Activated B cell treated with CpG ODN at 0.5 μM for 24 hours (primary cell): ENCODE results near the gene PRKACA. TPM values are rescaled to one million over a fixed set of nuclear protein-coding genes. Genes with fewer than 3 reads are reported as not detected.
A peak's percentile ranks its signal among the peaks of the same experiment; 100 is the strongest.

Experiments
- ATAC-seq: fragments of 200-7000 bp; cut with Tn5 transposase; one replicate; pipeline ENCODE4 v1.10.0; 2021; ENCODE audit warnings: low read depth, mild to moderate bottlenecking, moderate library complexity
- CTCF ChIA-PET: fragments of 350-600 bp; sonication (Branson Sonifier 250); formaldehyde crosslinking; loops from one replicate; lab custom pipeline; 2021; ENCODE audit warnings: antibody characterized with exemption; lab: Charles Lee
- POLR2A ChIA-PET: fragments of 350-600 bp; sonication (Branson Sonifier 250); formaldehyde crosslinking; loops from one replicate; lab custom pipeline; 2021; ENCODE audit warnings: antibody characterized with exemption; lab: Charles Lee
- DNase-seq: peaks from one replicate; pipeline ENCODE4 v3.0.0; 2022
- H3K27ac Mint-ChIP-seq: one replicate; pipeline ENCODE4 v1.8.0; 2020; ENCODE audit warnings: mixed read lengths
- H3K27me3 Mint-ChIP-seq: one replicate; pipeline ENCODE4 v1.8.0; 2021; ENCODE audit warnings: mixed read lengths
- H3K36me3 Mint-ChIP-seq: one replicate; pipeline ENCODE4 v1.8.0; 2021; ENCODE audit warnings: low read depth, mixed read lengths
- H3K4me1 Mint-ChIP-seq: one replicate; pipeline ENCODE4 v1.8.0; 2021; ENCODE audit warnings: mixed read lengths
- H3K4me3 Mint-ChIP-seq: one replicate; pipeline ENCODE4 v1.8.0; 2020; ENCODE audit warnings: mild to moderate bottlenecking, mixed read lengths
- H3K9me3 Mint-ChIP-seq: one replicate; pipeline ENCODE4 v1.8.0; 2020; ENCODE audit warnings: mixed read lengths
- CTCF ChIP-seq: fragments of 200-600 bp; IDR thresholded peaks from one replicate; pipeline ENCODE4 v1.8.0; 2022; ENCODE audit warnings: antibody characterized with exemption, mild to moderate bottlenecking
- intact Hi-C: fragments of 100-400 bp; cut with micrococcal nuclease; formaldehyde crosslinking; loops from one replicate; pipeline ENCODE4 v1.15.1; 2024
- total RNA-seq: library from RNA; stranded (reverse); gene quantifications from 2 replicates; pipeline ENCODE4 v1.2.3, GENCODE V29; 2022

Gene PRKACA
- total RNA-seq, 1 donor from 2014 or later, result 43.7 TPM

DNA sequence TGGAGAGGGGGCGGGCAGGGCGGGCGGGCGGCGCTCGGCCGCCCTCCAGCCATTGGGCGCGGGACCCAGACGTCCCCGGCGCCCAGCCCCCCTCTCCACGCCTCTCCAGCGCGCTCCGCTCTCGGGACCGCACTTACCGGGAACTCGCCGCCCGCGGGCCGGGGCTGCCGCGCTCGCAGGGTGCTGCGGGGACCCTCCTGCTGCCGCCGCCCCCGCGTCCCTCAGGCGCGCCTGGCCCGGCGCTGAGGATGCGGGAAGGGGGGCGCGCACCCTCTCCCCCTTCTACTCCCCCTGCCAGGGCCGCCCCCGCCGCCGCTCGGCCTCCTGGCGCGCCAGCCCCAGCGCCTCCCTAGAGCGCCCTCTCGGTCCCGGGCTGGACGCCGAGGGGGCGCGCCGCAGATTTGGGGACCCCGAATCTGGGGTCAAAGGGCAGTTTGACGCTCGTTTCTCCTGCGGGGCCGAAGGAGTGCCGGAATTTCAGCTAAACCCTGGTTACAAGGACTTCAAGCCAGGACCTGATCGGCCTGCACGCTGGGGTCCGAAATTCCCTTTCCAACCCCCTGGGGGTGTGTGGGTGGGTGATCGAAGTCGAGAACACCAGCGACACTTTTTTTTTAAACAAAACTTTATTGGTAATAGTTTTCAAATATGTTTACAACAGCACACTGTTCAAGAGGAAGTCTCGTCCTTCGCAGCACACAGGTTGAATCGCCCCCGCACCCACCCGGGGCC is 26.3 kb downstream of the PRKACA start:
- H3K4me3 Mint-ChIP-seq, result peak overlapping the region; percentile 99
- peaks cover 3% of the 10 kb centered on the region for H3K9me3 Mint-ChIP-seq
- H3K4me1 Mint-ChIP-seq, result peaks cover 18% of the 10 kb centered on the region
- H3K36me3 Mint-ChIP-seq, result peaks cover 17% of the 10 kb centered on the region
- POLR2A ChIA-PET, result interaction anchor here (0.7 to 1.9 kb wide), 5 partner anchors 10 to 279 kb away, joined by 3 to 15 read pairs (median 5); partner anchors contain the start of genes ASF1B and PRKACA
- DNase-seq (peak; percentile 81), ATAC-seq (peak; percentile 75)
- intact Hi-C loops, result loop anchor here (1.0 to 5.0 kb wide), 6 partner anchors 18 to 936 kb away; partner anchors contain the start of genes DCAF15 and PRKACA
- CTCF ChIA-PET, result interaction anchor here (1.1 kb wide), 1 partner anchor 17 kb away, joined by 3 read pairs; no protein-coding TSS in a partner anchor
- no peak for TF ChIP-seq CTCF
- H3K27me3 Mint-ChIP-seq, result no peaks in the 10 kb centered on the region
- H3K27ac Mint-ChIP-seq, result peak overlapping the region; percentile 99

- intact Hi-C loops, result loop anchor here (1.0 to 5.0 kb wide), 7 partner anchors 9 to 936 kb away; partner anchors contain the start of genes DCAF15 and PRKACA
- TF ChIP-seq CTCF, result no peak
- peaks cover 3% of the 10 kb centered on the region for H3K9me3 Mint-ChIP-seq
Measured at GRCh38 chr19:14090509-14091080, 27.0 kb downstream of the PRKACA start, which contains the start of gene SAMD1. Gene SAMD1 (minus strand): TSS chr19:14090751.

DNA sequence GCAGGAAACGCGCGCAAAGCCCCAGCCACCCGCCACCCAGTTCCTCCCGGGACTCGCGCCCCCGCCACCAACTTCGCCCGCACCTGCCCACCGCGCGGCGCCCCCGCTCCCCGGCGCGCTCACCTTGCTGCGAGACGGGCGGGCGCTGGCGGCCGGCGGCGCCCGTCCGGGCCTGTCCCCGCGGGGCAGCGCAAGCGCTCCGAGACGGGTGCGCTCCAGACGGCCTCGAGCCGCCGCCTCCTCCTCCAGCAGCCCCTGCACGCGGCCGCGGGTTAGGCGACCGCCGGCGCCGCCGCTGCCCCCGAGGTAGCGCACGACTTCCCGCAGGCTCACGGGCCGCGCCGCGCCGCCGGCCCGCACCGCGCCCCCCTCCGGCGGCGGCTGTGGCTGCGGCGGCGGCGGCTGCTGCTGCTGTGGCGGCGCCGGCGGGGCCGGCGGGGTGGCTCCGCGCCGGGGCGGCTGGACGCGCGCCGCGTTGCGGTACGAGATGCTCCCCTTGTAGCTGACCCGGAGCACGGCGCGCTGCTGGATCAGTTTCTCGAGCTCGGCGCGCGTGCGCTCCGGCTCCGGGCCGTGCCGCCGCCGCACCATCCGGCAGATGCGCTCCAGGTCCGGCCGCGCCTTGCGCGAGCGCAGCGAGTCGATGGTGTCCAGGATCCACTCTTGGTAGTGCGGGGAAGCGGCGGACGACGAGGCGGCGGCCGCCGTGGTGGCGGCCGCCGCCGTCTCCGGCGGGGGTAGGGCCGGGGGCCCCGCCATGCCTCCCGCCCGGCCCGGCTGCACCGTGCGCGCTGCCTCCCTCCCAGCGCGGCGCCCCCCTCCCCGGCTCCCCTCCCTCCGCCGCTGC is 27.7 kb downstream of the PRKACA start:
- CTCF ChIA-PET, result interaction anchor here (1.5 kb wide), 1 partner anchor 25 kb away, joined by 6 read pairs; no protein-coding TSS in a partner anchor
- peaks cover 18% of the 10 kb centered on the region for H3K4me1 Mint-ChIP-seq
- peak overlapping the region; percentile 83 for H3K4me3 Mint-ChIP-seq
- TF ChIP-seq CTCF, result no peak
- DNase-seq, result peak; percentile 52
- intact Hi-C loops, result loop anchor here (1.0 to 5.0 kb wide), 3 partner anchors 9 to 935 kb away; a partner anchor contains a TSS
- peak overlapping the region; percentile 77 for H3K27ac Mint-ChIP-seq
- no peaks in the 10 kb centered on the region for H3K27me3 Mint-ChIP-seq
- peak; percentile 9 for ATAC-seq
- peaks cover 3% of the 10 kb centered on the region for H3K9me3 Mint-ChIP-seq
- peaks cover 17% of the 10 kb centered on the region for H3K36me3 Mint-ChIP-seq
- POLR2A ChIA-PET, result interaction anchor here (1.0 kb wide), 3 partner anchors 8 to 47 kb away, joined by 4 to 7 read pairs (median 5); partner anchors contain the start of genes ASF1B and PRKACA

More at GRCh38 chr19:14090509-14091080, 27.0 kb downstream of the PRKACA start, which contains the start of gene SAMD1:
- H3K27ac Mint-ChIP-seq, result peak within 1 kb of the TSS; percentile 99
- peak; percentile 70 for DNase-seq
- peak; percentile 61 for ATAC-seq
- H3K4me3 Mint-ChIP-seq, result peak within 1 kb of the TSS; percentile 99
- H3K4me1 Mint-ChIP-seq, result peaks cover 18% of the 10 kb centered on the region
- CTCF ChIA-PET, result interaction anchor here (1.5 kb wide), 1 partner anchor 24 kb away, joined by 6 read pairs; no protein-coding TSS in a partner anchor
- no peaks in the 10 kb centered on the region for H3K27me3 Mint-ChIP-seq
- POLR2A ChIA-PET, result interaction anchor here (1.0 to 1.9 kb wide), 5 partner anchors 9 to 46 kb away, joined by 4 to 15 read pairs (median 7); partner anchors contain the start of genes ASF1B and PRKACA
- peaks cover 17% of the 10 kb centered on the region for H3K36me3 Mint-ChIP-seq

DNA sequence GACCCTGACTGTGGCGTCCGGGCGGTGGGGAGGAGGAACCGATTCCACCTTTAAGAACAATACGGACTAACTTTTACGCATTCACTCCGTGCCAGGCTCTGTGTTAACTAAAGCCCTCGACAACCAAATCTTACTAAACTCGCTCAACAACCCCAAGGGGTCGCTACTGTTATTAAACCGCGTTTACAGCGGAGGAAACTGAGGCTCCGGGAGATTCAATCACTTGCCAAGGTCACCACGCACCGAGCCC is 28.2 kb downstream of the PRKACA start:
- ChIA-PET CTCF (interaction anchor here (1.5 kb wide), 1 partner anchor 25 kb away, joined by 6 read pairs; no protein-coding TSS in a partner anchor), POLR2A (no interaction called here)
- Mint-ChIP-seq H3K27me3 (no peaks in the 10 kb centered on the region), H3K36me3 (peaks cover 17% of the 10 kb centered on the region), H3K27ac (peak overlapping the region; percentile 77), H3K4me1 (peaks cover 18% of the 10 kb centered on the region), H3K9me3 (peaks cover 3% of the 10 kb centered on the region), H3K4me3 (peak overlapping the region; percentile 83)
- ATAC-seq (no peak), DNase-seq (no peak)
- intact Hi-C loops, result no loop called here
- TF ChIP-seq CTCF, result no peak
